ENCODE measurements around the gene GSTT4. TPM values are rescaled to one million over a fixed set of nuclear protein-coding genes. Genes with fewer than 3 reads are reported as not detected.

Gene GSTT4
- not detected in 5 replicates for total RNA-seq (2022; extraction: Qiagen RNA extraction; ENCODE audit: low read depth)

DNA sequence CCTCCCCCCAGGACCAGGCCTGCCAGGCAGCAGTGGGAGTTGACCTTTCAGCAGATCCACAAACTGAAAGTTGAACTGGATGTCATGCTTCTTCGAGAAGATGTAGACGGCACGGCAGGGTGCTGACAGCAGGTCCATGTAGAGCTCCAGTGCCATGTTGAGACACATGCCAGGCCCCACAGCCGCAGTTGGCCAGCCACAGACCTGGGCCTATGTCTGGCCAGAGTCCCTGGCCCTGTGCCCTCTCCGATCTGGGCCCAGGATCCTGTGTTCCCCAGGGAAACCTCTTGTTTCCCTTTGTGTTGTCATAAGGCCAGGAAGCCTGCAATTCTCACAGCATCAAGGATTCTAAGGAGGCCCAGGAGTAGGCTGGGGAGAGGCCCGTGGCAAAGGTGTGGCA, at the start of gene GSTT4:
Gene GSTT4, minus strand, starts transcription at position 253 of the 400 bp plus-strand sequence. Its CDS starts 97 bp downstream, at position 156.

DNA sequence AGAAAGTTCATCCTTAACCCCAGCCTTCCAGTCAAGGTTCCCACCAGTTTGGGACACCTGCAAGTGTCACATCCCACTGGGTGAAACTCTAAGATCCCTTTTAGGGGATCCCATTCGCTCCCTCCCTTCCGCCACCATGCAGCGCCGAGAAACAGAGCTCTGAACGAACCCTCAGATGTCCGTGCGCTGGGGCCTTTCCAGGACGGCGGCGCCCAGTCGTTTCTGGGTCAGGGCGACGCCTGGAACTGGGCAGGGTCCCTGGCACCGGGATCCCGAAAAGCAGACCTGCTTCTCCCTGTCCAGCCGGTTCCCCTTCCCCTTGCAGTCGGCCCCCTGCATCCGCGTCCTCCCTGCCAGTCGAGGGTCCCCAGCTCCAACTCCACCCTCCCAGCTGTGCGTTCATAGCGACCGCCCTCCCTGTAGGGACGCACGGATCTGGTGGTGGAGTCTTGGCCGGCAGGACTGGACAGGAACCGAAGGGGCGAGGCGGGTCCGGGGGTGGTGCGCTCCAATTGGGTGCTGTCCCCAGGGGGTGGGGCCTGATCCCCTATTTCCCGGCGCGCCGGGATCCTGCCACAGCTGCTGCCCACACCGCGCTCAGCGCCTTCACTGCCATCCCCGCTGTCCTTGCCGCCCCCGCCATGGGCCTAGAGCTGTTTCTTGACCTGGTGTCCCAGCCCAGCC, 25.6 kb downstream of the GSTT4 start, which contains the start of gene GSTT2:
Gene GSTT2, plus strand, starts transcription at position 578 of the 684 bp plus-strand sequence.

DNA sequence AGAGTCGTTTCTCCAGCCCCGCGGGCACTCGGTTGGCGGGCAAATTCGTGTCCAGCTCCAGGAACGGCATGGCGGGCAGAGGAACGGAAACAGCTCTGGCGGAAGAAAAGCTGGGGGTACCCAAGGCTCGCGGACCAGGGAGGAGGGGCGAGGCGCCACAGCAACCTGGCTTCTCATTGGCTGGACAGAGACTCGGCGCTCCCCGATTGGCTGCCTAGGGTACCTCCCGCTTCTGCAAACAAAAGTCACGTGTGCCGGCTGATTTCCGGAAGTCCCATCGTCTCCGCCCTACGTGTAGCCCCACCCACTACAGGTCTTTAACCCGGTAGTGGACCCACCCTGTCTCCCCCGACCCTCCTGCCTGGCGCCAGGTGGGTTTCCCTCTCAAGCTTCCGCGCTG, 30.9 kb downstream of the GSTT4 start, which contains the start of gene DDT:
Gene DDT, minus strand, starts transcription at position 97 of the 400 bp plus-strand sequence. Its CDS starts 27 bp downstream, at position 70.

DNA sequence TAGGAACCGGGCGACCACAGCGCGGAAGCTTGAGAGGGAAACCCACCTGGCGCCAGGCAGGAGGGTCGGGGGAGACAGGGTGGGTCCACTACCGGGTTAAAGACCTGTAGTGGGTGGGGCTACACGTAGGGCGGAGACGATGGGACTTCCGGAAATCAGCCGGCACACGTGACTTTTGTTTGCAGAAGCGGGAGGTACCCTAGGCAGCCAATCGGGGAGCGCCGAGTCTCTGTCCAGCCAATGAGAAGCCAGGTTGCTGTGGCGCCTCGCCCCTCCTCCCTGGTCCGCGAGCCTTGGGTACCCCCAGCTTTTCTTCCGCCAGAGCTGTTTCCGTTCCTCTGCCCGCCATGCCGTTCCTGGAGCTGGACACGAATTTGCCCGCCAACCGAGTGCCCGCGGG, 38.7 kb downstream of the GSTT4 start, which contains the start of gene DDTL:
Gene DDTL, plus strand, starts transcription at position 321 of the 400 bp plus-strand sequence. Its CDS starts 27 bp downstream, at position 348.

DNA sequence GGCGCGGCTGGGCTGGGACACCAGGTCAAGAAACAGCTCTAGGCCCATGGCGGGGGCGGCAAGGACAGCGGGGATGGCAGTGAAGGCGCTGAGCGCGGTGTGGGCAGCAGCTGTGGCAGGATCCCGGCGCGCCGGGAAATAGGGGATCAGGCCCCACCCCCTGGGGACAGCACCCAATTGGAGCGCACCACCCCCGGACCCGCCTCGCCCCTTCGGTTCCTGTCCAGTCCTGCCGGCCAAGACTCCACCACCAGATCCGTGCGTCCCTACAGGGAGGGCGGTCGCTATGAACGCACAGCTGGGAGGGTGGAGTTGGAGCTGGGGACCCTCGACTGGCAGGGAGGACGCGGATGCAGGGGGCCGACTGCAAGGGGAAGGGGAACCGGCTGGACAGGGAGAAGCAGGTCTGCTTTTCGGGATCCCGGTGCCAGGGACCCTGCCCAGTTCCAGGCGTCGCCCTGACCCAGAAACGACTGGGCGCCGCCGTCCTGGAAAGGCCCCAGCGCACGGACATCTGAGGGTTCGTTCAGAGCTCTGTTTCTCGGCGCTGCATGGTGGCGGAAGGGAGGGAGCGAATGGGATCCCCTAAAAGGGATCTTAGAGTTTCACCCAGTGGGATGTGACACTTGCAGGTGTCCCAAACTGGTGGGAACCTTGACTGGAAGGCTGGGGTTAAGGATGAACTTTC, 44.0 kb downstream of the GSTT4 start, which contains the start of gene GSTT2B:
Gene GSTT2B, minus strand, starts transcription at position 112 of the 688 bp plus-strand sequence. Its CDS starts 64 bp downstream, at position 48.

Other genes starting within 250 kb of the GSTT4 start
- not detected in 5 replicates for gene C22orf15, start 242.5 kb downstream of the GSTT4 start, total RNA-seq (2022; extraction: Qiagen RNA extraction; ENCODE audit: low read depth)
- gene CHCHD10, start 237.5 kb downstream of the GSTT4 start, total RNA-seq (2022; extraction: Qiagen RNA extraction; ENCODE audit: low read depth) = 90.5 to 192 TPM (median 178 TPM) in 5 replicates
- gene MMP11, start 232.6 kb downstream of the GSTT4 start, total RNA-seq (2022; extraction: Qiagen RNA extraction; ENCODE audit: low read depth) = 0.18 to 0.66 TPM (median 0.32 TPM) in 5 replicates
- 49.8 to 59.1 TPM (median 54.2 TPM) in 5 replicates for gene SMARCB1, start 218.5 kb downstream of the GSTT4 start, total RNA-seq (2022; extraction: Qiagen RNA extraction; ENCODE audit: low read depth)
- gene DERL3, start 166.4 kb downstream of the GSTT4 start, total RNA-seq (2022; extraction: Qiagen RNA extraction; ENCODE audit: low read depth) = 0.31 to 0.68 TPM (median 0.65 TPM) in 5 replicates
- gene SLC2A11, start 147.6 kb downstream of the GSTT4 start, total RNA-seq (2022; extraction: Qiagen RNA extraction; ENCODE audit: low read depth) = 7.2 to 11.0 TPM (median 9.2 TPM) in 5 replicates
- 417 to 979 TPM (median 841 TPM) in 5 replicates for gene MIF, start 111.1 kb downstream of the GSTT4 start, total RNA-seq (2022; extraction: Qiagen RNA extraction; ENCODE audit: low read depth)
- 0.21 to 0.40 TPM (median 0.21 TPM) in 3 of 5 replicates, not detected in the others for gene GSTT2B, start 44.3 kb downstream of the GSTT4 start, total RNA-seq (2022; extraction: Qiagen RNA extraction; ENCODE audit: low read depth)
- gene DDTL, start 38.6 kb downstream of the GSTT4 start, total RNA-seq (2022; extraction: Qiagen RNA extraction; ENCODE audit: low read depth) = 1.5 to 2.4 TPM (median 1.7 TPM) in 5 replicates
- 84.5 to 162 TPM (median 148 TPM) in 5 replicates for gene DDT, start 31.0 kb downstream of the GSTT4 start, total RNA-seq (2022; extraction: Qiagen RNA extraction; ENCODE audit: low read depth)
- not detected in 5 replicates for gene GSTT2, start 25.3 kb downstream of the GSTT4 start, total RNA-seq (2022; extraction: Qiagen RNA extraction; ENCODE audit: low read depth)
- 13.7 to 34.5 TPM (median 27.5 TPM) in 5 replicates for gene CABIN1, start 5.9 kb upstream of the GSTT4 start, total RNA-seq (2022; extraction: Qiagen RNA extraction; ENCODE audit: low read depth)
- 41.6 to 76.6 TPM (median 72.0 TPM) in 5 replicates for gene SUSD2, start 176.0 kb upstream of the GSTT4 start, total RNA-seq (2022; extraction: Qiagen RNA extraction; ENCODE audit: low read depth)
- gene GGT5, start 239.6 kb upstream of the GSTT4 start, total RNA-seq (2022; extraction: Qiagen RNA extraction; ENCODE audit: low read depth) = 1.5 to 4.0 TPM (median 3.7 TPM) in 5 replicates

Data from A549 treated with ZK216348 at 1 μM for 4 hours (cell line).